GM12878 (cell line): ENCODE results near the gene ITGA7. TPM values are rescaled to one million over a fixed set of nuclear protein-coding genes. Genes with fewer than 3 reads are reported as not detected.

Experiments
- ATF3 ChIP-seq: IDR thresholded peaks from 2 replicates; pipeline ENCODE4 v1.6.1; 2011; ENCODE audit warnings: low read depth, mild to moderate bottlenecking, low read length, moderate library complexity, borderline replicate concordance; ENCODE audit errors: extremely low read depth
- CUX1 ChIP-seq: IDR thresholded peaks from 2 replicates; pipeline ENCODE4 v1.6.1; 2012; ENCODE audit warnings: improper control_type of control experiment, low read depth, low read length; ENCODE audit not compliant: insufficient replicate concordance
- E4F1 ChIP-seq: fragments of 450-650 bp; IDR thresholded peaks from 2 replicates; pipeline ENCODE4 v1.6.1; 2018; ENCODE audit warnings: borderline replicate concordance, mild to moderate bottlenecking; ENCODE audit not compliant: partially characterized antibody
- EP300 ChIP-seq, 2 experiments: fragments of 150-350 bp in 1 of 2; IDR thresholded peaks; 2 replicates each; pipeline ENCODE4 v1.6.1; 2011 to 2012; ENCODE audit warnings: low read depth in 2 of 2, low read length in 2 of 2, borderline replicate concordance in 1 of 2, improper control_type of control experiment in 1 of 2, inconsistent platforms in 1 of 2; ENCODE audit not compliant: control insufficient read depth in 1 of 2
- IRF5 ChIP-seq: fragments of 450-650 bp; IDR thresholded peaks from 2 replicates; pipeline ENCODE4 v1.6.1; 2017; ENCODE audit warnings: borderline replicate concordance
- MAX ChIP-seq: IDR thresholded peaks from 2 replicates; pipeline ENCODE4 v1.6.1; 2012; ENCODE audit warnings: low read depth, low read length, improper control_type of control experiment
- RFX5 ChIP-seq: IDR thresholded peaks from 2 replicates; pipeline ENCODE4 v1.6.1; 2011; ENCODE audit warnings: low read depth, low read length, improper control_type of control experiment
- SIN3A ChIP-seq: IDR thresholded peaks from 2 replicates; pipeline ENCODE4 v1.6.1; 2012; ENCODE audit warnings: low read depth, low read length, improper control_type of control experiment
- polyA plus RNA-seq, 11 experiments: library from polyadenylated mRNA; depleted of rRNA in 4 of 11; unstranded in 6 of 11; stranded (reverse) in 5 of 11; fragments of >200 nt; fragmentation: Nextera tagmentation in 4 of 11; fragmentation: Illumina TruSeq in 1 of 11; extraction: Ambion mirVana in 4 of 11; extraction: Trizol in 1 of 11; gene quantifications; 1 replicate in 1 of 11; 2 replicates in 10 of 11; pipeline versions ENCODE4 v1.2.1 to v1.2.3, GENCODE V29; 2011 to 2016; ENCODE audit warnings: inconsistent platforms in 2 of 11, missing spikeins in 2 of 11, low read depth in 1 of 11
- total RNA-seq, 4 experiments: library from RNA; depleted of rRNA in 3 of 4; stranded (reverse); fragments of >200 nt in 3 of 4; fragmentation: Illumina TruSeq in 1 of 4; extraction: Trizol in 1 of 4; gene quantifications; 2 replicates each; pipeline versions ENCODE4 v1.2.1 to v1.2.3, GENCODE V29; 2013 to 2021

Gene ITGA7
- total and polyA plus RNA-seq, 10 of the 15 experiments (the other 5 are each of a cell fraction or from before 2014, with no cell fraction given) = 0.18 to 5.1 (median 1.5) TPM

GRCh38 chr12:55733858-55734257 lies 26.2 kb upstream of the ITGA7 start (continued):
- TF ChIP-seq CUX1 = no peak
- TF ChIP-seq SIN3A = no peak
- no peak for TF ChIP-seq ATF3
- no peak for TF ChIP-seq IRF5
- TF ChIP-seq RFX5 = no peak
- TF ChIP-seq MAX = no peak
- TF ChIP-seq EP300 (IDR thresholded peaks at IDR 0.05; ENCODE audit: borderline replicate concordance in 1 of 2, control insufficient read depth in 1 of 2, low read depth in 2 of 2, low read length in 2 of 2) = no peak
- TF ChIP-seq E4F1 = no peak
